Hepatocyte (in vitro differentiated cells): Measurements from ENCODE around the gene ADAM12.

Experiments used
- EZH2 ChIP-seq: fragments of 200-600 bp; sonication (generic); IDR thresholded peaks from 2 replicates; pipeline ENCODE4 v1.6.1; 2016; ENCODE audit warnings: antibody characterized with exemption, mild to moderate bottlenecking, borderline replicate concordance
- TF ChIP-seq, protein P1 (sequence below): fragments of 200-600 bp; sonication (generic); IDR thresholded peaks from 2 replicates; pipeline ENCODE4 v1.5.1; 2016; ENCODE audit warnings: antibody characterized with exemption, mild to moderate bottlenecking; ENCODE audit not compliant: poor library complexity

DNA sequence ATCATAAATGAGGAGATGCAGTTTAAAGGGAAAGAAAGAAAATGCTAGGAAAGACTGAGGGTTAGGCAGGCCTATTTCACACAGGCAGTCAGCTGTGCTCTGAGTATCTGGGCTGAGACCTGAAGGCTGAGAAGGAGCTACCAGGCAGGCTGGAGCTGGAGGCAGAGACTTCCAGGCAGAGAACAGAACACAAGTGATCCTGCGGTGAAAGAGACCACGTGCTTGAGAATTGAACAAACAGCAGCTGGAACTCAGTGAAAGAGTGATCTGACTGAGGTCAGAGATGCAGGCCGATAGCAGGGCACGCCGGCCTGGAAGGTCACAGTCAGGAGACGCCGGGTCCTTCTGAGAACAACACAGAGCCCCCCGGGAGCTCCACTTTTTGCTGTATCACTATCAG, 147.8 kb downstream of the ADAM12 start:
- TF ChIP-seq, protein P1, sequence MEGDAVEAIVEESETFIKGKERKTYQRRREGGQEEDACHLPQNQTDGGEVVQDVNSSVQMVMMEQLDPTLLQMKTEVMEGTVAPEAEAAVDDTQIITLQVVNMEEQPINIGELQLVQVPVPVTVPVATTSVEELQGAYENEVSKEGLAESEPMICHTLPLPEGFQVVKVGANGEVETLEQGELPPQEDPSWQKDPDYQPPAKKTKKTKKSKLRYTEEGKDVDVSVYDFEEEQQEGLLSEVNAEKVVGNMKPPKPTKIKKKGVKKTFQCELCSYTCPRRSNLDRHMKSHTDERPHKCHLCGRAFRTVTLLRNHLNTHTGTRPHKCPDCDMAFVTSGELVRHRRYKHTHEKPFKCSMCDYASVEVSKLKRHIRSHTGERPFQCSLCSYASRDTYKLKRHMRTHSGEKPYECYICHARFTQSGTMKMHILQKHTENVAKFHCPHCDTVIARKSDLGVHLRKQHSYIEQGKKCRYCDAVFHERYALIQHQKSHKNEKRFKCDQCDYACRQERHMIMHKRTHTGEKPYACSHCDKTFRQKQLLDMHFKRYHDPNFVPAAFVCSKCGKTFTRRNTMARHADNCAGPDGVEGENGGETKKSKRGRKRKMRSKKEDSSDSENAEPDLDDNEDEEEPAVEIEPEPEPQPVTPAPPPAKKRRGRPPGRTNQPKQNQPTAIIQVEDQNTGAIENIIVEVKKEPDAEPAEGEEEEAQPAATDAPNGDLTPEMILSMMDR, result no peak
- TF ChIP-seq EZH2, result no peak
